CD4-positive, alpha-beta T cell treated with Interleukin-4 for 1 hour (primary cell): Measurements from ENCODE around the gene ANAPC1.
"Not testable (repeated sequence)": the region's sequence is repeated elsewhere in the genome, so short reads cannot be mapped to it uniquely, and the experiment has no call there.

Source experiments
- DNase-seq, 2 donors: peaks; one replicate each; pipeline ENCODE4 v3.0.0-alpha.2; 2020 to 2022

The ANAPC1 gene

DNA sequence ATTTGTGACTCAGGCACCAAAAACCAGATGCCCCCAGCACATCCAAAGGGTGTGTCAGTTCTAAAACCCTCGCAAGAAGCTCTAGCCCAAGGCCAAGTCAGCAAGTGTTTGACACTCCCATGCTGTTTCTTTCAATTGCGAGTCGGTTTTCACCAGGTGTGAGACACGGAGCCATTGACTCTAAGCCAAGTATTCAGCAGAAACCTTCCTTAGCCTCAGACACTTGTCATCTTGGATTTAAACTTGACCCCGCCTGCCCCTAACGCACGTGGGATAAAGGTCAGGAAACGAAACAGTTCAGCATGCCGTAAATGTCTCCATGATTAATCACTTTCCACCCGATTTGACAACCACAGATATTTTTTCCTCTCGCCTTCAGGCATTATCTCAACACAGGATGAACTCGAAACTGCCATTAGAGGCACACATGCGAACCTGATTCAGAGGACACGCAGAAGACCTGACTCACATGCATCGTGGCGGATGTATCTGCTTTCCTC is 156.3 kb downstream of the ANAPC1 start:
- not testable (repeated sequence) for DNase-seq

- not testable (repeated sequence) for DNase-seq
These were observed 158.3 kb downstream of the ANAPC1 start for GRCh38 chr2:111725742-111726141.

- DNase-seq, result not testable (repeated sequence)
These were observed 164.4 kb downstream of the ANAPC1 start for GRCh38 chr2:111719610-111720009.
